ENCODE results near the gene BHLHE40.

Gene BHLHE40

GRCh38 chr3:5002871-5003247, 23.6 kb downstream of the BHLHE40 start:
- no peak for DNase-seq

GRCh38 chr3:5004319-5005152, 25.3 kb downstream of the BHLHE40 start:
- no peak for DNase-seq

GRCh38 chr3:5005367-5005766, 26.1 kb downstream of the BHLHE40 start:
- DNase-seq = no peak

- DNase-seq = no peak
These were observed 27.5 kb downstream of the BHLHE40 start for GRCh38 chr3:5006755-5007202.

DNA sequence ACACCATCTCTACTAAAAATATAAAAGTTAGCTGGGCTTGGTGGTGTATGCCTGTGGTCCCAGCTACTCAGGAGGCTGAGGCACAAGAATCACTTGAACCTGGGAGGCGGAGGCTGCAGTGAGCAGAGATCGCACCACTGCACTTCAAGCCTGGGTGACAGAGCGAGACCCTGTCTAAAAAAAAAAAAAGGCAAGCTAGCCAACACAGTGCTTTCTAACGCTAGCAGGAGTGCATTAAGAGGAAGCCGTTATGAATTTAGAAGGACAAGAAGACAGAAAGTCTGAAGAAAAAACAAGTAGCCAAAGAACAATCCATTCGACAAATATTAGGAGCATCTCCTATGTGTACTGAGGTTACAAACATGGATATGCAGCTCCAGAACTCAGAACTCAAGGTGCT, 28.6 kb downstream of the BHLHE40 start:
- DNase-seq = no peak

DNA sequence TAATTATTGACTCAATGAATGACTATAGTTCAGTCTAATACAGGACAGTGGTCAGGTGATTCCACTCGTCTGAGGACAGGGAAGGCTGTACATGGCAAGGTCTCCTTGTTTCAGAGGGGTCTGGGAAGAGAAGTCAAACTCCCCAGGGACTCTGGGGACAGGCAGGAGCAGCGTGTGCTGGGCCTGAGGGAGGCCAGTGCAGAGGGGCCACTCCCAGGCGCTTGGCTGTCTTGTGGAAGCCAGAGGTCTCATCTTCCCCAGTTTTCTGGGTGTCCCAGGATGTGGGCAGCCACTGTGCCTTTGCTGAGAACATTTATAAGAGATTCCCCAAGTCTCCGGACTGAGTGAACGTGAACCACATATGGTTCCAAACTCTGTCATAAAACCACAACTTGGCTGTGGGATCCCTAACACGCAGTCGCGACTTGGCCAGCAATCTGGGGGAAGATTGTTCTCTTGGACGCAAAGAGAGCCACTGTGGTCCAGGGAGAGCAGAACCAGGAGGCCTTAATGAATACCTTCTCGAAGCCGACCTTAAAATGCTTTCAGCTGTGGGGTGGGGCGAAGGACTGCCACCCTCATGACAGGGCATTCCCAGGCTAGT, 30.4 kb downstream of the BHLHE40 start:
- DNase-seq = no peak

GRCh38 chr3:5010140-5010539, 30.9 kb downstream of the BHLHE40 start:
- DNase-seq = no peak

GRCh38 chr3:5010706-5011554, 31.7 kb downstream of the BHLHE40 start:
- no peak for DNase-seq

DNA sequence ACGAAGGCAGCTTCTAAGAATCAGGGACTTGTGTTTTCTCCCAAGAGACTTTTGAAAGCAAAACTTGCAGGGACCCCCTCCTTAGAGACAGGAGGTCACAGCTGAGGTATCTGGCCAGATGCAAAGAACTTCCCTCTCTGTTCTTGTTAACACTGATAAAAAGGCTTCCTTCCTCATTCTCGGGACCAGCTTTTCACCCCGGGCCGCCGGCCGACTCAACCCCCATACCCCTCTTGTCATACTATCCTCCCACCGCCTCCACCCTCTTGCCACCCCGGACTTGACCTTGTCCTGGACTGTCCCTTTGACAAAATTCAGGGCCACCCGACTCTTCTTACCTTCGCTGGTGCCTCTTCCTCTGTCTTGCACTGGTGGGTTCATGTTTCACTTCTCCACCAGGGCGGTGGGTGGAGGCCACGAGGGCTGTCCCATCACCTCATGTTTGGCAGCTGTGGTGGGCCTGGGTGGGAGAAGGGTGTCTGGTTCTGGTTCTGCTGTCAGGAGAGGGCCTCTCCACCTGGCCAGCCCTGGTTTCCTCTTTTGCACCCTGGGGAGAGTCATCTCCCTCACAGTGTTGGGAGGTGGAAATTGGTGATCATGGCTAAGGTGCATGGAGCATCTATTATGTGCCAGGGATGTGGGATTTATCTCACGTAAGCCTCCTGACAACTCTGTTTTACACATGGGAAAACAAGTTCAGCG, 32.5 kb downstream of the BHLHE40 start:
- no peak for DNase-seq

- no peak for DNase-seq
These were observed 33.1 kb downstream of the BHLHE40 start for GRCh38 chr3:5012367-5012766.

- DNase-seq = no peak
These were observed 34.0 kb downstream of the BHLHE40 start for GRCh38 chr3:5013021-5013906.

GRCh38 chr3:5014391-5014790, 35.2 kb downstream of the BHLHE40 start:
- DNase-seq = no peak

DNA sequence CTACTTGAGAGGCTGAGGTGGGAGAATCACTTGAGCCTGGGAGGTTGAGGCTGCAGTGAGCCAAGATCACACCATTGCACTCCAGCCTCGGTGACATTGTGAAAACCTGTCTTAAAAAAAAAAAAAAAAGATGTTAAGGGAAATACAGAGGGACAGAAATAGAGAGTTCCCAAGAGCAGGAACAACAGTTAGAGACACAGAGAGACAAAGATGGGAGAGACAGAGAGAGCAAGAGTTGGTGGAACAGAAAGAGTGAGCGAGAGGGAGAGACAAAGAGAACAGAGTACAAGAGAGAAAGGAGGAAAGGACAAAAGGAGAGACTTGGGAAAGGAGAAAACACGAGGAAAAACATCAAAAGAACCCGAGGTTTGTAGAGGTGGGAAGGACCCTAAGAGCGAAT, 35.8 kb downstream of the BHLHE40 start:
- no peak for DNase-seq

DNA sequence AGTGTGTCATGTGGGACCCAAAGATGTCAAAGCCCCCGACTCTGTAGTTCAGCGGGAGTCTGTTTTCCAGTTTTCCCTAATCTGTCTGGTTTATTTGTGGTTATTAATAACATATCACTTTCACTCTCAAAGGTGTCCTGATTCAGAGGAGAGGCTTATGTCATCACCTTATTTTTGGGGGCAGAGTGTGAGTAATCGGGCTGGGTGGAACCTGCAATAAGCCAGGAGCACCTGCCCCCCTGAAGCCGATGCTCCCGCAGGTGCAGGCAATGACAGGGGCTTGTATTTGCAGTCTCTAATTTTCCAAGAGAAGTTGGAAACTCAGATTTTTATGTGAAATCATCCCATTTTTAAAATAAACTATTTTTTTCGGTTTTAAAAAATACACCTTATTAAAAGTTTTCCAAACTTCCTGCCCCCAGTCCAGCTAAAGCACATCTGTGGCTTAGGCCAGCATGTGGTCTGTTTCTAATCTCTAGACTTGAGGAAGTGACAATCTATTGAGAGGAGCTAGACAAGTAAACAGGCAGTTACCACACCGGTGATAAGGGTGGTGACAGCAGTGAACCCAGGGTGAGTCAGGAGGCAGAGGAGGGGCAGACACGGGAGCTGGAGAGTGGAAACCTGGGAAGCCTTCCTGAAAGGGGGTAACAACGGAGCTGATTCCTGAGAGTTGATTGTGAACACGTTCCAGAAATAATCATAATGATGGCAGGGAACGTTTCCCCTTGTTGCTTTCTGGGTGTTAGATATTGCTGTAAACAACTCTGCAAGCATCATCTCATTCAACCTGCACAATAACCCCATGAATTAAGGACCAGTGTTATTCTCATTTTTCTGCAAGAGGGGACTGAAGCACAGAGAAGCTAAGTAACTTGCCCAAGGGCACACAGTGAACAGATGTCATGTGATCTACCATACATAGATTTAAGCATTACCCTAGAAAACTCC, 37.2 kb downstream of the BHLHE40 start:
- DNase-seq = no peak

GRCh38 chr3:5017925-5018531, 38.8 kb downstream of the BHLHE40 start:
- no peak for DNase-seq

GRCh38 chr3:5019411-5020241, 40.4 kb downstream of the BHLHE40 start:
- peak; percentile 59 for DNase-seq

GRCh38 chr3:5020242-5020722, 41.0 kb downstream of the BHLHE40 start:
- DNase-seq = no peak

- no peak for DNase-seq
These were observed 42.2 kb downstream of the BHLHE40 start for GRCh38 chr3:5021116-5022092.
